NCI-H2107 treated with DMSO at 0.1 percent for 48 hours (cell line): ENCODE measurements around the gene EXOC2.

Experiments used
- DNase-seq: peaks from one replicate; lab custom pipeline; 2025; ENCODE audit not compliant: unreplicated experiment; lab: John Stamatoyannopoulos, UW

The EXOC2 gene

DNA sequence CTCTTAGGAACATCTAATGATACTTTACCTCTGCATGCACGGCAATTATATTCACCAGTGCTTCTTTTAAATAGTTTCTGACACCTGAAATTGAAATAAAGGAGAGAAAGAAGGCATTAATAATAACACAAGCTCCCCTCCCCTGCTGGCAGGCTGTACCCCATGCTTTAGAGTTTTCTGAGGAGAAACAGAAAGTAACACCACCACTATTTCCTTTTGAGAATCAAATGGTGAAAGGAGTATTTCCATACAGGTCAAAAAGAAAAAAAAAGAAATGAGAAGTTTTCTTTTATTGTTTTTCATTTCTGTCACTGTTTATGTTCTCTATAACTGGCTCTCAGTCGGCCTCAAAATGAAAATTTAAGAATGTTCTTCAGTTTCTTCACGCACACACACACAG lies 193.3 kb downstream of the EXOC2 start:
- DNase-seq, result no peak

DNA sequence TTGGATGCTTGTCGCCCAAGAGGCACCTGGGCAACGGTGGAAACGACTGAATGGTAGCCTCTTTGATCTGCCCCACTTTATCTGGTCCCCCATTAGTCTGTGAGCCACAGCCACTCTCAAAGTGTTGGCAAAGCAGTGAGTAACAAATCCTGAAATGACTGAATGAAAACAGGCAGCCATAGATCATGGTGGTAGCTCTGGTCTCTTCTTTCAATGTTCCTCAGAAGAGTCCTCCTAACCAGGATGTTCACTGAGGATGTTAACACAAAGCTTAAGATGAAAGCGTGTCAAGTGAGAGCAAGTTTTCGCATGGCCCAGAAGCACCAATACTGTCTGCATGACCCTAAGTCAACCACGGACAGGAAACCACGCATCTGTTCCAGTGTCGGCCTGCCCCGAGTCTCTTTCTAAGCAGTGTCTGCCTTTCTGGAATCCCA lies 194.1 kb downstream of the EXOC2 start:
- DNase-seq, result no peak

DNA sequence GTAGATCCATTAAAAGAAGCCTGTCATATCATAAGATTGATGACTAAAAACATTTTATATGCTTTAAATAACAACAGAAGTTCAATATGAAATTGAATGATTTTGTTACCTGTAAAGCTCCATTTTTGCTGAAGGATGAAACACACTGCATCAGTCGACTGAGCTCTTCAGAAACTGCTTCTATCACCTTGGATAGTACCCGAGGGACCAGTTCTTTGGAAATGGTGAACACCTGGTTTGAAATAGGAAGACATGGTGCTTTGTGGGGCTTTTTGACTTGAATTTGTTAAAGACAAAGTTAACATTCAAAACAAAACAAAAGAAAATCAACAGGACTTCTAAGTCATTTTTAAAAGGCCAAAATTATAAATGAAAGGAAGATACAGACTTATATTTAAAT lies 195.7 kb downstream of the EXOC2 start:
- no peak for DNase-seq

DNA sequence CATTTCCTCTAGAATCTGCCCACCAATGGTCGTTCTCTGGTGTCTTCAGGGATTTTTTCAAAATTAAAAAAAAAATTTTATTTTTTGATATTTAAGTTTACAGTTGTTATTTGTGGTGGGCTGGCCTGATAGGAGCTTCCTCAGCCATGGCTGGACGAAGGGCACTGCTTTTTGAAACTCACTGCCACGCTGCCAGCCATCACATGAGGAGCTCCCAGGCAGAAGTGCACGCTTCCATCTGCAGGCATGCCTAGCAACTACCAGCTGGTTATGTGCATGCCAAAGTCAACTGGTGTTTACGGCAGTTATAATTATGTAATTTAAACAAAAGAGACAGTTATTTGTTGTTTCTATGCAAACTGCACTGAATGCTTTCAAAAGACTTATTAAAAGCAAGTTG lies 196.3 kb downstream of the EXOC2 start:
- no peak for DNase-seq

DNA sequence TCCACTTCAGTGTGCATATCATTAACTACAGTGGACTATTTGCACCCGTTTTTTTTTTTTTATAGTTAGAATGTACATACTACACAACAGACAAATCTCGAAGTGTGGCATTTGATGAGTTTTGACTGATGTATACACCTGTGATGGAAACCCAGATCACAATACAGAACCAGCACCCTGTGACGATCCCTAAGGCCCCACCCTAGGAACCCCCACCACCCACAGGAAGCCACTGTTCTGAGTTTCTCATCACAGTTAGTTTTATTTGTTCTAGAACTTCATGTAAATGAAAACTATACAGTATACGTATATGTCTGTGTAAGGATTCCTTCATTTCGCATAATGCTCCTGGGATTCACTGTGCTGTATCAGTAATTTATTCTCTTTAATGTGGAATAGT lies 198.5 kb downstream of the EXOC2 start:
- no peak for DNase-seq

DNA sequence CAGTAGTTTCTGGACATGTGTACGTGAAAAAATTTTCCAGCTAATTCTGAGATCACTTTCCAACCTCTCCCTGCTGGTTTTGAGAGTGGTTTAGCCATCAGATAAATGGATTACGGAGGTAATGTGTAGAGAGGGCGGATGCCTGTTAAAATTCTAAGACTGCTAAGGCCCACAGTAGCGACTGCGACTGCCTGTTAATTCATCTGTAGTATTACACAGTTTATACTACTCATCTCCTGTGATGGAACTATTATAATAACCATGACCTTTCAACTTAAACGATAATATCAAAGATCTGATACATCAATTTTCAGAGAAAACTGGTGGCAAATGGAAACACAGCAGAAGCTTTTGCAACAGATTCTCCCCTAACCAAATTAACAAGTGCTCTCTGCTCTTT lies 199.1 kb downstream of the EXOC2 start:
- DNase-seq, result no peak

DNA sequence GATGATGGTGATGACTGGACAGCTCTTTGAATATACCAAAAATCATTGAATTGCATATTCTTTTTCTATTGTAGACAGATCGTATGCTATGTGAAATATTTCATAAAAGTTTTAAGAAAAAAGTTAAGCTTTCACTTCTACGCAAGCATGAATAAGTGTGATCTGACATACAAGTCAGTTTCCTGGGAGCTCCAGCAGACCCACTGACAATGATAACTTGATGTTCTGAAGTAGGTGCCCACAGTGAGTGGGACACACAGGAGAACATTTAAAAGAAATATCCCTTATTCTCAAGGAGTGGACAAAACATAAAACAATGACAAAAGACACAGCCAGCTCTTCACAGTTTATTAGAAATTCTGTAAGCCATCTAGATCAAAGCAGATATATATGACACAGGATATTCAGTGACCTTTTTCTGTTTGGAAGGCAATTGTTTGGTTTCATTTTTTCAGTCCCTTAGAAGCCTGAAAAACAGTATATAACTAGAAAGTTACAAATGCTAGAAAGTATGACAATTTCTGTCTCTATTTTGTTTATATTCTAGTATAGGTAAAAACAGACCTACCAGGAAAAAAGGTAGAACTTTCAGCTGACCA lies 200.0 kb downstream of the EXOC2 start:
- DNase-seq, result no peak

DNA sequence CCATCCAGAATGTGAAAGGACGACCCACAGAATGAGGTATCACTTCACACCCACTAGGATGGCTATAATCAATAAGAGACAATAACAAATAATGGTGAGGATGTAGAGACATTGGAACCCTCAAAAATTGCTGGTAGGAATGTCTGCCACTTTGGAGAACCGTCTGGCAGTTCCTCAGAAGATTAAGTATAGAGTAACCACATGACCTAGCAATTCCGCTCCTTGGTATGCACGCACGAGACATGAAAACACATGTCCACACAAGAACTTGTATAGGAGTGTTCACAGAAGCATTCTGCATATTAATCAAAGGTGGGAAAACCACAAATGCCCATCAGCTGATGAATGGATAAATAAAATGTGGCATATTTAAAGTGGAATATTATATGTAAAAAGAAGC lies 200.8 kb downstream of the EXOC2 start:
- DNase-seq, result no peak

DNA sequence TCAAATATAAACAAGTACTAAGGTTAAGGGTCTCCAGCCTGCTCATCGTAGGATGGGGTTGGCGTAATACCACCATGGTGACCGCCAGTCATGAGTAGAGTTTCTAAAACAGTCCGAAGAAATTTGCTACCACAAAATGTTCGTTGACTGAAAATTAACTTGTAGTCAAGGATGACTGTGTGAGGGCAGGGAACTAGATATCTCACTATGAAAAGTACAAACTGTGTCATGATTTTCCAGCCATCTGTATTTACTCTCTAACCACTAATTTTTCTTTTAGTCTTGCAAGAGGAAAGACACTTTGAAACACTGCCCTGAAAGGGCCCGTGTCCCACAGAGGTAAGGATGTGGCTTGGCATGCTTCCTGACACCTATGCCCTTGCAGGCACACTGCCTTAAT lies 201.7 kb downstream of the EXOC2 start:
- DNase-seq, result no peak

DNA sequence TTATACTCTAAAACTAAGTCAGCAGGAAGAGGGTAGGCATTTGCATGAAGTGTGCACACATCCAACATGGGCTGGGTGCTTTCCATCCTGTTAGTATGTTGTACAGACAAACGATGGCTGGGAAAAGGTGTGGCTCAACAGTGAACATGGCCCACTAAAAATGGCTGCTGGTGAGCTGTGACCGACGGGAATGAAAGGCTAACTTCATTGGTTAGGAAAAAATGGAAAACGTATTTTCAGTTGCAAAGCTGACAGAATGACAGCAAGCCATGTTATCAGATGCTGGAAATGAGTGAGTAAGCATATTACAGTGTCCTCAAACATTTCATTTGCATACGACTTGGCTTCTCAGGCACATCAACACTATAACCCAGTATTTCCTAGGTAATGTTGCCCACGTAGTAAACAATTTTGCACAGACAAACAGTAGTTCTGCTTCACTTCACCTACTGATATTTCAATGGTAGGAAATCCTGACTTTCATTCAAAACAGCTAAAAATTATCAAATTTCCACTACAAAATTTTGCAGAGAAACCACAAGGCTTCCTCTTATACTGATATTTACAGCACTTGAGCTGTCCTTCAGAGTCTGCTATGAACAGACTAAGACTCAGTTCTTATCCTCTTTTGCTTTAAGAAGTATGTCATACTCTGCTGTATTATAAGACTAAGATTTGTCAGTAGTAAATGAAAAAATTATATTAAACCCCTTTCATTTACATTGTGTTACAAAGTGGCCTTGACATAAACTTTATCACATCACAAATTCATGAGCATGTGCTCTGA lies 202.5 kb downstream of the EXOC2 start:
- no peak for DNase-seq

DNA sequence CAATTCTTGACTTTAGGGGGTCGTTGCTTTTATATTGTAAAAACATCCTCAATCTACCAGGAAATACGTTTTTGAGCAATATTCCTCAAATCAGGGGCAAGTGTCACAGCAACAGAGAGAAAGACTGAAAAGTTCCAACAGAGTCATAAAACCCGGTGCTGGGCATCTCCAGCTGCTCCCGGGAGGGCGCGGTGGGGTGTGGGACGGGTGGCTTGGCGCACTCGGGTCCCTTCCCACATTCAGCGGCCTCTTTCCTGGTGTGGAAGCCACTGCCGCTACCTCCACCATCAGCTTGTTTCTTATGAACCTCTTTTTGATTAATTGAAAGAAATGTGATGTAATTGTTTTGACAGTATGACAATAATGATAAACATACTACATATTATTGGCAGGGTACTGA lies 203.2 kb downstream of the EXOC2 start:
- no peak for DNase-seq

DNA sequence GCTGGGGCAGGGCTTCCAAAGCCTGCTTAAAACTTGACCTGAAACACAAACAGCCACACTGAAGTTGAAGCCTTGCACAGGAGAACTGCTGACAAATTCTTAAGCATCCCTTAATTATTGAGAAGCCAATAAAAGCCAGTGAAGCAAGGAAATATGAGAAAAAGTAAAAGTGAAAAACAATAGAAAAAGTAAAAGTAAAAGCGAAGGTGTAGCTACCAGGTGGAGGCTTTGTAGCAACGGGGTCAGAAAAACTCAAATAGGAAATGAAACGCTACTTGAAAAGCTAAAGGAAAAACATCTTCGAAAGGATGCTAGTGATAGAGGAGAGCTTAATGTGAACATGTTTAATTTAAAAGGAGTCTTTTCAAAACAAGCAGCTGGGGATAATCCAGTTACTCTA lies 203.9 kb downstream of the EXOC2 start:
- DNase-seq, result no peak

DNA sequence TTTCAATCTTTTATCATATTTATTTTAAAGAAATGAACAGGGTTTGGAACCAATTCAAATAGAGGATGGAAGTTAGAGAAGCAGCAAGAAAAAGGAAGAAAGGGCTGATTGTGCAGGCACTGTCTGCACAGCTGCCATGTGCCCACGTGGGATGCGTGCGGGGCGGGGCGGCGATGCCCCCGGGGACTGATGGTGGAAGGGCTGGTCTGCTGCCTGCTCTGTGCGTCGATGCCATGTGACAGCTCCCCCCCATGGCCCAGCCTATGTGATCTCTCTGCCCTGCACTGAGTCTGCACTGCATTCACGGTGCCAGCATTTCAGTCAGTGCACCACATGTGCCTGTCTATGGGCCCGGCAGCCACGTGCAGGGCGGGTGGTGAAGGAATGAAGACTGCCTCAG lies 205.0 kb downstream of the EXOC2 start:
- no peak for DNase-seq

DNA sequence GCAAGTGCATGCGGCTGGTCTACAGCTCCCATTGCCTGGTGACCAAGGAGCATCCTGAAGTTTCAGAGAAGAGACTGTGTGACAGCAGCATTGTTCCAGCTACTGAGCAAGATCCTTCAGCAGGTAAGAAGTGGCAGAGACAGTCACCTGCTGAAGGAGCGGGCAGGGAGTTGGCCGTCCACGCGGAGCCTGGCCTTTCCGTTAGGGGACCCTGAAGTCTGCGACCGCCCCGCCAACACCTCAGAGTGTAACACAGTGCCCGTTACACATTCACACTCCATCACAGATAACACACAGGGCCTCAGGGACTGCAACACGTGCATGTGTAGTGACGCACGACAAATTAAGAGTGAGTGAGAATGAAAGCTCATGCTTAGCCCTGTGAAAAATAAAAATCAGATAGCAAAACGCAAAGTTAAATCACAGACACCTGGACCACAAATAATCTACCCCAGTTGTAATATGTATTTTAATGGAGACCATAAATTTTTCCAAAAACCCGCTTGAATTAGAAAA lies 207.2 kb downstream of the EXOC2 start:
- DNase-seq, result no peak

DNA sequence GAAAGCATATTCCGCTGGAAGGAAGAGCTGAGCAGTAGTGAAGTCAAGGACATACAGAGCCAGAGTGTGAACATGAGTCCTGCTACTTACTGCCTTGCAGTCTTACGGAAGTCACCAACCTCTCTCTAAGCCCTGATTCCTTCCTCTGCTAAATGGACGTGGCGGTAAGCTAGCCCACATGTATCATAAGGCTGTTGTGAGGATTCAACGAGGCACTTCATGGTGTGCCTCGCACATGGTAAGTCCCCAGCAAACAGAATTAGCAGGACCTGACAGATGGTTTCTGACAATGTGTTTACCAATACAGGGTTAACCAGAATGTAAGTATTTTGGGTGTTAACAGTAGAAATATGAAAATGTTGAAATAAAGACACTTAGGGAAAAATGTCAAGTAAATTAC lies 208.2 kb downstream of the EXOC2 start:
- DNase-seq, result no peak

DNA sequence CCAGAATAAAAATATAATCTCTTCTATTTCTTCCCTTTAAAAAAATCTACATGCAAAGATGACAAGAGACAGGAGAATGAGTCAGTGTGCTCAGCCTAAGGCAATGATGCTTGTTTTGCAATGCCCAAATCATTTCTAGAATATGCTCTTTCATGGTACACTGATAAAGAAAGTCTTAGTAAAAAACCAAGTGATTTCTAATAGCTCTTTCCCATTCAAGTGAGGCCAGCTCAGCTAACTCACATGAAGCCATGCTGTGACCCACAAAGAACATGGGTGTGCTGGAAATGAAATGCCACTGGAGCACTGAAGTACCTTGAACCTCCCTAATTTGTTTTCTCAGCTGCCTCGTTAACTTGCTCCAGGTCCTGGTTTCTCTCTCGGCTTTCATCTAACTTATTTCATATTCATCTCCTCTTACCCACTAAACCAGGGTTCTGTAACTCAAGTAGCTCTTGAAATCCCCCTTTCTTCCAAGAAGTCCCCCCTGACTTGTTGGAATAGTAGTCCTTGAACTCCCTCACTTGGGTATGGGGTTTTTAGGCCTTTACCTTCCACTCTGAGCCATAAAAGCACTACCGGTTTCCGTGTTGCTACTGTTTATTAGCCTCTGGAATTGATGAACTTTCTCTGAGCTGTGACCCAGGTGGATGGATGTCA lies 208.7 kb downstream of the EXOC2 start:
- DNase-seq, result peak; percentile 33

DNA sequence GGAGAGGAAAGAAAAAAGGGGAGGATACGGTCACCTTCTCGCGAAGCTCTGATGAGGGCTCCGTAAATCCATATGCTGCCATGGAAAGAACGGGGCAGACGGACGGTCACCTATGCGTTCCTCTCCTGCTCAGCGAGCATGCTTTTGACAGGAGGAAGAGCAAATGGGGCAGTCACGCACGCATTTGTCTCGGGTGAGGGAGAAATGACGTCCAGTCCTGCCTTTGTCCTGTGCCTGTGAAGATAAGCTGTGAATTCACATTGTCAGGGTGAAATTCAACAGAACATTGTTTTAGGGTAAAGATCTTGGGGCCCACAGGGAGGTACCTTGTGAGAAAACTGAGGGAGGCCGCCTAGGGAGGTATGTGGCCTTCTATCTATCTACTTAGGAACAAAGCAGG lies 217.6 kb downstream of the EXOC2 start:
- DNase-seq, result no peak

DNA sequence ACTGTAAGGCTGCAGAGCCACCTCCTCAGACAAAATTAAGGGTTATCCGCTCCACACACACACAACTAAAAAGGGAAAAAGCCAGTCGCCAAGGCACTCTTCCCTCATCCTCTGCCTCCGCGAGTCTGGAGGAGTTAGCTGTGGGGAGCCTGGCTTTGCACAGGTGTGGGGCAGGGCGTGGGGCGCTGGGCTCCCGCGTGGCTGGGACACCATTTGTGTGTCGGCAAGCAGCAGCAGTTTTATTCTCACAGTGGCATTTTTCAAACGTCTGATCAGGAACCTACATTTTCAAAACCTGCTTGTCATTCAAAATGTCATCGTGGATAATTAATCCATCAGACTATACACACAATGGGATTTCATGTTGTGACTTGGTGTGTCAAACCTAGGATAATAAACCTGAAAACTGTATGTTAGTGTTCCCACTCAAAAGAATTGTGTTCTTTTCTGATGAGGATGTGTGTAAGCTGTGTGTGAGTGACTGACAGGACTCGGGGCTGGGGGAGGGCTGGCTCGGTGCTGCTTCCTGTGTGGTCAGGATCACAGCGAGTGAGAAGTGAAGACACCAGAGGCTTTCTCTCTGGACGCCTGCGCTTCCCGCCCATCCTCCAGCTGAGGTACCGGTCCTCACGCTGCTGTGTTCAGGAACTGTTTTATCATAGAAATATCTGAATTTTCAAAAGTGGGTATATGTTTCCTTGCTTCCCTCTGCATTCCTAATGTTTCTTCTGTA lies 218.3 kb downstream of the EXOC2 start:
- DNase-seq, result no peak

DNA sequence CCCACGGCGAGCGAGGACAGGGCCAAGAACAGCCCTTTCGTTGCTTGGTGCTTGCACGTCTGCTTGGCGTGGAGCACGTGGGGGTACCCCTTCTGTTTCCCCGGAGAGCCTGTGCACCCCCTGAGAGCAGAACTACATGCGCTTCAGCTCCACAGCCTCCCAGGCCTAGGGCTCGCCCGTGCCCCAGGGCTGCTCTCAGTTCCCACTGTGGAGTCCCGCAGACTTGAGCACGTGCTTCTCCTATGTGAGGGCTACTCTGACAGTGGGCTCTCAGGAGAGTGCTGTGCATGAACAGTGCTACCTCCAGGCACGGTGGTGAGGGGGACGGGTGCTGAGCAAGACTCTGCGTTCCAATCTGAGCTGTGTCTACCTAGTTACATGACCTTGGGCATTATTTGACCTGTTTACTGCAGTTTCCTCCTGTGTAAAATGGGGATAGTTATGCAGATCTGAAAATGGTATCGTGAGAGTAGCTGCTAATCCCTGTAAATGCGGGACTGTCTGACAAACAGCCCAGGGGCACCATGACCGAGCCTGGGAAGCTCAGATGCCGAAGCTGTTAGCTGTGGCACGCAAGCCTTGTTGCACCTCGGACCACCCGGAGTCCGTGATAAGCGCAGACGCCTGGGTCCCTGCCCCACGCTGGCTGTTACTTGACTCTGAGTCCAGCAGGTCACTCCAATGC lies 219.0 kb downstream of the EXOC2 start:
- DNase-seq, result no peak

DNA sequence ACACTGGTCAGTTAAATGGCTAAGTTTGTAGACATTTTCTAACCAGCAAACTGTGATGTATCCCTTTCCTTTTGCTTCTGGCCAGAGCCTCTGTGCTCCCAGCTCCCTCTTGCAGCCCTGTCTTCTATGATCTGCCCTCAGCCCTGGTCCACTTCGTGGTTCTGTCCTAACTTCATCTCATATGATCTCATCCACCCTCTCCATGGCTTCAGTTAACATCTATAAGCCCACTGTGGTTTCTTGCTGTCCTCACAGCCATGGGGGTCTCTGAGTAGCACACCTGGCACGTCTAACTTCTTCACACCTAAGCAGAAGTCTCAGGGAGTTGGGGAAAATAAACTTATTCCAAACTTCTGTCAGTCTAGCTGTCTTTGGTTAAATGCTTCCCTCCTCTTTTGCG lies 219.6 kb downstream of the EXOC2 start:
- DNase-seq, result no peak

DNA sequence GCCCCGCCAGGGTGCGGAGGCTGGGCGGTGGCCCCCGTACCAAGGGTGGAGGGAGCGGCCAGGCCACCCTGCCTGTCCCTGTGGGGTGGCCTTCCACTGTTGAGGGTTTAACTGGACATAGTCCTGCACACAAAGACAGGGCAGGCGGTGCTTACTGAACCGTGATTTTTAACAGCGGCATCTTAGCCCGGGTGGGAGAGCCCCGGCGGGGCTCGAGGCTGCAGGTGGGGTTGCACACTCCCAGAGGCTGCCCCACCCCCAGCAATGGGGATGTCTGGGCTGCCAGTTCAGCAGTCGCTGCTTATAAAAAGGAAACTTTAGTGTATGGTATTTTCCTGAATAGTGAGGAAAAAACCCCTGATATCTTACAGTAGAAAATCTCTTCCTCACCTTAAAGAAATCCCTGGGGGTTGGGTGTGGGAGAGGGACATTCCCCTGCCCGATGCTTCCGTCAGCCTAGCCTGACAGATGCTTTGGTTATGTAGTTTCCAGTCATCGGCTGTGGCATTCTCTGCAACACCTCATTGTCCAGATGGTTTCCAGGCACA lies 222.0 kb downstream of the EXOC2 start:
- no peak for DNase-seq
